Measurements from ENCODE around the gene DYNC2LI1. TPM values are rescaled to one million over a fixed set of nuclear protein-coding genes. Genes with fewer than 3 reads are reported as not detected.

Gene DYNC2LI1
- total RNA-seq, 2 experiments from 2014 or later, result 13.6 to 17.7 TPM

- no TSS peak for BruUV-seq (replicated peaks)
- no peaks in the 10 kb centered on the region for H3K79me2 ChIP-seq (ENCODE audit: insufficient read depth, low read depth, low read length)
- no peaks in the 10 kb centered on the region for H3K9me3 ChIP-seq (ENCODE audit: low read length)
- no peak for TF ChIP-seq EZH2phosphoT487 (IDR thresholded peaks at IDR 0.05; ENCODE audit: borderline replicate concordance, low read depth, low read length)
- TF ChIP-seq CTCF (conservative IDR thresholded peaks at IDR 0.05; ENCODE audit: low read length), result no peak
- no peak overlapping the region for H3K27ac ChIP-seq (ENCODE audit: low read depth, low read length, poor library complexity, severe bottlenecking)
- H3K4me3 ChIP-seq (ENCODE audit: low read depth, low read length, poor library complexity, severe bottlenecking), result no peak overlapping the region
- POLR2A ChIA-PET, result no interaction called here
- CTCF ChIA-PET (ENCODE audit: unreplicated experiment), result no interaction called here
- no peaks in the 10 kb centered on the region for H4K20me1 ChIP-seq (ENCODE audit: insufficient read depth, low read length)
- intact Hi-C loops (cut with micrococcal nuclease; ENCODE audit: unreplicated experiment), result no loop called here
- no peaks in the 10 kb centered on the region for H3K9me2 ChIP-seq (ENCODE audit: insufficient read depth, low read length)
- H3K4me2 ChIP-seq (ENCODE audit: low read length), result no peak overlapping the region
- DNase-seq (ENCODE audit: low spot score), result no peak
- H2AFZ ChIP-seq (ENCODE audit: low read length), result no peak overlapping the region
- H3K4me1 ChIP-seq (ENCODE audit: insufficient read depth, low read length, poor library complexity, severe bottlenecking), result no peaks in the 10 kb centered on the region
- H3K36me3 ChIP-seq (ENCODE audit: insufficient read depth, low read length), result no peaks in the 10 kb centered on the region
Observed at GRCh38 chr2:43806719-43807031, 32.8 kb downstream of the DYNC2LI1 start.

- no peaks in the 10 kb centered on the region for H3K79me2 ChIP-seq (ENCODE audit: insufficient read depth, low read depth, low read length)
- no peaks in the 10 kb centered on the region for H3K36me3 ChIP-seq (ENCODE audit: insufficient read depth, low read length)
- no peak overlapping the region for H3K4me3 ChIP-seq (ENCODE audit: low read depth, low read length, poor library complexity, severe bottlenecking)
- no peaks in the 10 kb centered on the region for H3K9me2 ChIP-seq (ENCODE audit: insufficient read depth, low read length)
- no peaks in the 10 kb centered on the region for H4K20me1 ChIP-seq (ENCODE audit: insufficient read depth, low read length)
- no peaks in the 10 kb centered on the region for H3K4me1 ChIP-seq (ENCODE audit: insufficient read depth, low read length, poor library complexity, severe bottlenecking)
- H2AFZ ChIP-seq (ENCODE audit: low read length), result no peak overlapping the region
- TF ChIP-seq EZH2phosphoT487 (IDR thresholded peaks at IDR 0.05; ENCODE audit: borderline replicate concordance, low read depth, low read length), result no peak
- H3K9me3 ChIP-seq (ENCODE audit: low read length), result no peaks in the 10 kb centered on the region
- BruUV-seq (replicated peaks), result no TSS peak
- H3K4me2 ChIP-seq (ENCODE audit: low read length), result no peak overlapping the region
- no peak overlapping the region for H3K27ac ChIP-seq (ENCODE audit: low read depth, low read length, poor library complexity, severe bottlenecking)
- intact Hi-C loops (cut with micrococcal nuclease; ENCODE audit: unreplicated experiment), result no loop called here
- CTCF ChIA-PET (ENCODE audit: unreplicated experiment), result no interaction called here
- no peak for DNase-seq (ENCODE audit: low spot score)
- POLR2A ChIA-PET, result no interaction called here
Observed at GRCh38 chr2:43810452-43810851, 36.6 kb downstream of the DYNC2LI1 start.

- Histone ChIP-seq H3K79me2 (ENCODE audit: insufficient read depth, low read depth, low read length) (no peaks in the 10 kb centered on the region), H2AFZ (ENCODE audit: low read length) (no peak overlapping the region), H3K4me2 (ENCODE audit: low read length) (no peak overlapping the region), H3K27ac (ENCODE audit: low read depth, low read length, poor library complexity, severe bottlenecking) (no peak overlapping the region), H3K9me3 (ENCODE audit: low read length) (no peaks in the 10 kb centered on the region), H3K9me2 (ENCODE audit: insufficient read depth, low read length) (no peaks in the 10 kb centered on the region), H4K20me1 (ENCODE audit: insufficient read depth, low read length) (no peaks in the 10 kb centered on the region), H3K36me3 (ENCODE audit: insufficient read depth, low read length) (no peaks in the 10 kb centered on the region), H3K4me1 (ENCODE audit: insufficient read depth, low read length, poor library complexity, severe bottlenecking) (no peaks in the 10 kb centered on the region), H3K4me3 (ENCODE audit: low read depth, low read length, poor library complexity, severe bottlenecking) (no peak overlapping the region)
- BruUV-seq (replicated peaks), result no TSS peak
- DNase-seq (ENCODE audit: low spot score), result no peak
- intact Hi-C loops (cut with micrococcal nuclease; ENCODE audit: unreplicated experiment), result no loop called here
- TF ChIP-seq CTCF (conservative IDR thresholded peaks at IDR 0.05; ENCODE audit: low read length), result no peak
- no peak for TF ChIP-seq EZH2phosphoT487 (IDR thresholded peaks at IDR 0.05; ENCODE audit: borderline replicate concordance, low read depth, low read length)
- ChIA-PET CTCF (ENCODE audit: unreplicated experiment) (no interaction called here), POLR2A (no interaction called here)
Observed at GRCh38 chr2:43810888-43811287, 37.0 kb downstream of the DYNC2LI1 start.

Data from OCI-LY7 (cell line).